ENCODE data around the gene KIF3C. TPM values are rescaled to one million over a fixed set of nuclear protein-coding genes. Genes with fewer than 3 reads are reported as not detected.
"Not testable (repeated sequence)": the region's sequence is repeated elsewhere in the genome, so short reads cannot be mapped to it uniquely, and the experiment has no call there.

Gene KIF3C
- total RNA-seq, 1 experiment from 2014 or later = 5.4 TPM

- Histone ChIP-seq H3K27me3 (replicated peaks) (0 out of 2 replicates have a peak, but pooled peaks cover 3% of the 10 kb centered on the region), H3K4me1 (replicated peaks) (no peaks in the 10 kb centered on the region), H3K9me3 (replicated peaks) (no peaks in the 10 kb centered on the region), H3K4me3 (no peak overlapping the region), H3K36me3 (no peaks in the 10 kb centered on the region), H3K27ac (no peak overlapping the region)
- no peak for DNase-seq (ENCODE audit: low read depth in 1 of 2, low spot score in 2 of 2)
These were observed 52.4 kb downstream of the KIF3C start for GRCh38 chr2:25929789-25930473.

- Histone ChIP-seq H3K4me3 (no peak overlapping the region), H3K27ac (no peak overlapping the region), H3K4me1 (replicated peaks) (no peaks in the 10 kb centered on the region), H3K27me3 (replicated peaks) (0 out of 2 replicates have a peak, but pooled peaks cover 4% of the 10 kb centered on the region), H3K9me3 (replicated peaks) (no peaks in the 10 kb centered on the region), H3K36me3 (no peaks in the 10 kb centered on the region)
- DNase-seq (ENCODE audit: low read depth in 1 of 2, low spot score in 2 of 2) = no peak
These were observed 53.6 kb downstream of the KIF3C start for GRCh38 chr2:25928668-25929067.

- Histone ChIP-seq H3K9me3 (replicated peaks) (no peaks in the 10 kb centered on the region), H3K27me3 (replicated peaks) (peaks cover 8% of the 10 kb centered on the region), H3K36me3 (no peaks in the 10 kb centered on the region), H3K4me1 (replicated peaks) (no peaks in the 10 kb centered on the region), H3K4me3 (no peak overlapping the region), H3K27ac (no peak overlapping the region)
- DNase-seq (ENCODE audit: low read depth in 1 of 2, low spot score in 2 of 2) = no peak
These were observed 55.1 kb downstream of the KIF3C start for GRCh38 chr2:25926984-25927756.

GRCh38 chr2:25922501-25922900 is 59.8 kb downstream of the KIF3C start:
- Histone ChIP-seq H3K4me3 (no peak overlapping the region), H3K27me3 (replicated peaks) (peaks cover 8% of the 10 kb centered on the region), H3K9me3 (replicated peaks) (no peaks in the 10 kb centered on the region), H3K4me1 (replicated peaks) (peaks cover 13% of the 10 kb centered on the region), H3K36me3 (no peaks in the 10 kb centered on the region), H3K27ac (no peak overlapping the region)
- no peak for DNase-seq (ENCODE audit: low read depth in 1 of 2, low spot score in 2 of 2)

- H3K4me3 ChIP-seq = no peak overlapping the region
- no peaks in the 10 kb centered on the region for H3K36me3 ChIP-seq
- no peak for DNase-seq (ENCODE audit: low read depth in 1 of 2, low spot score in 2 of 2)
- H3K27ac ChIP-seq = no peak overlapping the region
- H3K27me3 ChIP-seq (replicated peaks) = peaks cover 8% of the 10 kb centered on the region
- H3K4me1 ChIP-seq (replicated peaks) = peaks cover 13% of the 10 kb centered on the region
- no peaks in the 10 kb centered on the region for H3K9me3 ChIP-seq (replicated peaks)
These were observed 61.4 kb downstream of the KIF3C start for GRCh38 chr2:25920786-25921415.

- H3K27ac ChIP-seq = no peak overlapping the region
These were observed 62.0 kb downstream of the KIF3C start for GRCh38 chr2:25920336-25920735.

GRCh38 chr2:25917832-25918231 is 64.5 kb downstream of the KIF3C start:
- H3K27ac ChIP-seq = no peak overlapping the region
- peaks cover 26% of the 10 kb centered on the region for H3K4me1 ChIP-seq (replicated peaks)
- peaks cover 4% of the 10 kb centered on the region for H3K27me3 ChIP-seq (replicated peaks)
- no peaks in the 10 kb centered on the region for H3K36me3 ChIP-seq
- no peak overlapping the region for H3K4me3 ChIP-seq
- no peaks in the 10 kb centered on the region for H3K9me3 ChIP-seq (replicated peaks)
- DNase-seq (ENCODE audit: low read depth in 1 of 2, low spot score in 2 of 2) = no peak

More at GRCh38 chr2:25920336-25920735, 62.0 kb downstream of the KIF3C start:
- H3K36me3 ChIP-seq = no peaks in the 10 kb centered on the region
- DNase-seq (ENCODE audit: low read depth in 1 of 2, low spot score in 2 of 2) = peak; percentile 65 to 91
- H3K9me3 ChIP-seq (replicated peaks) = no peaks in the 10 kb centered on the region
- H3K4me3 ChIP-seq = no peak overlapping the region
- peaks cover 13% of the 10 kb centered on the region for H3K4me1 ChIP-seq (replicated peaks)
- H3K27me3 ChIP-seq (replicated peaks) = peaks cover 8% of the 10 kb centered on the region

GRCh38 chr2:25917411-25917810 is 64.9 kb downstream of the KIF3C start:
- DNase-seq (ENCODE audit: low read depth in 1 of 2, low spot score in 2 of 2); H3K4me3 ChIP-seq; H3K9me3 ChIP-seq (replicated peaks); H3K27ac ChIP-seq; H3K36me3 ChIP-seq; H3K27me3 ChIP-seq (replicated peaks): not testable (repeated sequence)
- peaks cover 30% of the 10 kb centered on the region for H3K4me1 ChIP-seq (replicated peaks)

GRCh38 chr2:25915944-25916772 is 66.1 kb downstream of the KIF3C start:
- H3K9me3 ChIP-seq (replicated peaks); H3K27ac ChIP-seq; H3K36me3 ChIP-seq; DNase-seq (ENCODE audit: low read depth in 1 of 2, low spot score in 2 of 2); H3K27me3 ChIP-seq (replicated peaks); H3K4me3 ChIP-seq: not testable (repeated sequence)
- peaks cover 31% of the 10 kb centered on the region for H3K4me1 ChIP-seq (replicated peaks)

GRCh38 chr2:25915411-25915810 is 66.9 kb downstream of the KIF3C start:
- H3K9me3 ChIP-seq (replicated peaks); DNase-seq (ENCODE audit: low read depth in 1 of 2, low spot score in 2 of 2); H3K36me3 ChIP-seq; H3K27ac ChIP-seq; H3K27me3 ChIP-seq (replicated peaks); H3K4me3 ChIP-seq: not testable (repeated sequence)
- peaks cover 23% of the 10 kb centered on the region for H3K4me1 ChIP-seq (replicated peaks)

- H3K36me3 ChIP-seq; H3K27ac ChIP-seq; H3K4me3 ChIP-seq; H3K9me3 ChIP-seq (replicated peaks); H3K27me3 ChIP-seq (replicated peaks); DNase-seq (ENCODE audit: low read depth in 1 of 2, low spot score in 2 of 2): not testable (repeated sequence)
- H3K4me1 ChIP-seq (replicated peaks) = peaks cover 18% of the 10 kb centered on the region
These were observed 68.7 kb downstream of the KIF3C start for GRCh38 chr2:25913696-25913973.

GRCh38 chr2:25912851-25913695 is 69.2 kb downstream of the KIF3C start:
- H3K9me3 ChIP-seq (replicated peaks) = no peaks in the 10 kb centered on the region
- H3K27me3 ChIP-seq (replicated peaks) = no peaks in the 10 kb centered on the region
- no peak overlapping the region for H3K27ac ChIP-seq
- H3K36me3 ChIP-seq = no peaks in the 10 kb centered on the region
- peak in 1 of 2 experiments; percentile 48 for DNase-seq (ENCODE audit: low read depth in 1 of 2, low spot score in 2 of 2)
- H3K4me1 ChIP-seq (replicated peaks) = peaks cover 18% of the 10 kb centered on the region
- H3K4me3 ChIP-seq = no peak overlapping the region

- not testable (repeated sequence) for H3K4me3 ChIP-seq; H3K36me3 ChIP-seq; H3K27ac ChIP-seq; H3K9me3 ChIP-seq (replicated peaks); DNase-seq (ENCODE audit: low read depth in 1 of 2, low spot score in 2 of 2); H3K27me3 ChIP-seq (replicated peaks)
- peaks cover 18% of the 10 kb centered on the region for H3K4me1 ChIP-seq (replicated peaks)
These were observed 72.7 kb downstream of the KIF3C start for GRCh38 chr2:25909574-25909973.

Measured in SJSA1 (cell line).